ENCODE measurements around the gene PTPRC. TPM values are rescaled to one million over a fixed set of nuclear protein-coding genes. Genes with fewer than 3 reads are reported as not detected.
"Not testable (repeated sequence)": the region's sequence is repeated elsewhere in the genome, so short reads cannot be mapped to it uniquely, and the experiment has no call there.

Gene PTPRC
- total RNA-seq, 4 donors from 2014 or later = 7.0 to 40.3 (median 10.0) TPM

- Histone ChIP-seq H3K9me3 (no peaks in the 10 kb centered on the region), H3K27me3 (no peaks in the 10 kb centered on the region), H3K27ac (replicated peaks in 1 of 4) (no peak overlapping the region), H3K4me3 (no peak overlapping the region), H3K4me1 (no peaks in the 10 kb centered on the region), H3K36me3 (no peaks in the 10 kb centered on the region)
- DNase-seq (ENCODE audit: extremely low spot score) = no peak
- 80% methylated on average over 5 of the region's 6 CpGs for WGBS
- TF ChIP-seq POLR2A (IDR thresholded peaks at IDR 0.05; ENCODE audit: low read depth) (no peak), EP300 (IDR thresholded peaks at IDR 0.05) (no peak), CTCF (IDR thresholded peaks at IDR 0.05) (no peak), POLR2AphosphoS5 (IDR thresholded peaks at IDR 0.05) (no peak)
- intact Hi-C loops (cut with DNase I) = no loop called here
These were observed 40.0 kb upstream of the PTPRC start for GRCh38 chr1:198598796-198599321.

- no peaks in the 10 kb centered on the region for H3K27me3 ChIP-seq
- 100% methylated on average over 2 of the region's 2 CpGs for WGBS
- H3K9me3 ChIP-seq = no peaks in the 10 kb centered on the region
- H3K4me3 ChIP-seq = no peak overlapping the region
- no peak overlapping the region for H3K27ac ChIP-seq (replicated peaks in 1 of 4)
- no peaks in the 10 kb centered on the region for H3K36me3 ChIP-seq
- intact Hi-C loops (cut with DNase I) = no loop called here
- DNase-seq (ENCODE audit: extremely low spot score) = no peak
- no peaks in the 10 kb centered on the region for H3K4me1 ChIP-seq
- TF ChIP-seq EP300 (IDR thresholded peaks at IDR 0.05) (no peak), CTCF (IDR thresholded peaks at IDR 0.05) (no peak), POLR2AphosphoS5 (IDR thresholded peaks at IDR 0.05) (no peak), POLR2A (IDR thresholded peaks at IDR 0.05; ENCODE audit: low read depth) (no peak)
These were observed 39.1 kb upstream of the PTPRC start for GRCh38 chr1:198599749-198600148.

- no peak for TF ChIP-seq POLR2AphosphoS5 (IDR thresholded peaks at IDR 0.05)
- no peak for TF ChIP-seq POLR2A (IDR thresholded peaks at IDR 0.05; ENCODE audit: low read depth)
- no peak for TF ChIP-seq EP300 (IDR thresholded peaks at IDR 0.05)
- TF ChIP-seq CTCF (IDR thresholded peaks at IDR 0.05) = no peak
- no peaks in the 10 kb centered on the region for H3K36me3 ChIP-seq
- H3K27ac ChIP-seq (replicated peaks in 1 of 4) = no peak overlapping the region
- WGBS = 100% methylated on average over 1 of the region's 1 CpG
- H3K4me1 ChIP-seq = no peaks in the 10 kb centered on the region
- H3K27me3 ChIP-seq = no peaks in the 10 kb centered on the region
- H3K9me3 ChIP-seq = no peaks in the 10 kb centered on the region
- intact Hi-C loops (cut with DNase I) = no loop called here
- no peak overlapping the region for H3K4me3 ChIP-seq
- no peak for DNase-seq (ENCODE audit: extremely low spot score)
These were observed 37.9 kb upstream of the PTPRC start for GRCh38 chr1:198600906-198601305.

- intact Hi-C loops (cut with DNase I); H3K4me3 ChIP-seq; H3K4me1 ChIP-seq; H3K27ac ChIP-seq (replicated peaks in 1 of 4); DNase-seq (ENCODE audit: extremely low spot score); H3K9me3 ChIP-seq; H3K36me3 ChIP-seq; H3K27me3 ChIP-seq: not testable (repeated sequence)
- 93% methylated on average over 1 of the region's 1 CpG for WGBS
These were observed 37.5 kb upstream of the PTPRC start for GRCh38 chr1:198601310-198601709.

DNA sequence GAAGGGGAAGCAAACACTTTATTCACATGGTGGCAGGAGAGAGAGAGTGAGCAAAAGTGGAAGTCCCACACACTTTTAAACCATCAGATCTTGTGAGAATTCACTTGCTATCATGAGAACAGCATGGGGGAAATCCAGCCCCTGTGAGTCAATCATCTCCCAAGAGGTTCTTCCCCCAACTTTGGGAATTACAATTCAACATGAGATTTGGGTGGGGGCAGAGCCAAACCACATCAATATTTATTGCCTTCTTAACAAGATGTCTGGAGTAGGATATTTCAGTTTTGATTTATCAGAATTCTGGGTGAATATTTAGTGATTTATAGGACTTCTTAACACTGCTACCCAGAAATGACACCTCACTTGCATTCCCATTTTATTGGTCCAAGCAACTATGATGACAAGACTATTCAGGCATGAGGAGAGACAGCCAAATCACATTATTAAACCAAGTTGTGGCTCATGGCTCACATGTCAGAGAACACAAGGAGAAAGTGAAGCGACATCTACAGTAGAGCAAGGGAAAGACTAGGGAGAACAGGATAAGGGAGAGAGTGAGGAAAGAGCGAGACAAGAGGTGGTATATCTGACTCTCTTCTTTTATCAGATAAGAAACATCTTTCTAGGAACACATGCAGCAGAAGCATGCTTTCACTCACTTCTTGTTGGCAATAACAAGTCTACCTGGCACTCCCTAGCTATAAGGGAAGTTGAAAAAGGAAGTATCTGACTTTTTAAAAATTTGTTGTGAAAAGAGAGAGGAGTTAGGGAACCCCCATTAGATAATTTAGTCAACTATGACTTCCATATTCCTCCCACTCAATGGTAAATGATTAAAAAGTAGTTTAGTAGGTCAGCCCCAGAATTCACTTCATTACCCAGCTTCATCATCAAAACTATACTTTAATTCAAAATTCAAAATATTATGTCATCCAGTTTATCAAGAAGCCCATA, 36.6 kb upstream of the PTPRC start:
- H3K27me3 ChIP-seq = no peaks in the 10 kb centered on the region
- no peak overlapping the region for H3K27ac ChIP-seq (replicated peaks in 1 of 4)
- H3K9me3 ChIP-seq = no peaks in the 10 kb centered on the region
- 95% methylated on average over 2 of the region's 2 CpGs for WGBS
- H3K4me1 ChIP-seq = no peaks in the 10 kb centered on the region
- TF ChIP-seq POLR2A (IDR thresholded peaks at IDR 0.05; ENCODE audit: low read depth) = no peak
- no peak for TF ChIP-seq EP300 (IDR thresholded peaks at IDR 0.05)
- TF ChIP-seq CTCF (IDR thresholded peaks at IDR 0.05) = no peak
- no peak for TF ChIP-seq POLR2AphosphoS5 (IDR thresholded peaks at IDR 0.05)
- DNase-seq (ENCODE audit: extremely low spot score) = no peak
- H3K36me3 ChIP-seq = no peaks in the 10 kb centered on the region
- no peak overlapping the region for H3K4me3 ChIP-seq
- intact Hi-C loops (cut with DNase I) = no loop called here

Measured in esophagus muscularis mucosa (tissue), 4 donors.